Measurements from ENCODE around the gene DLG1.

DNA sequence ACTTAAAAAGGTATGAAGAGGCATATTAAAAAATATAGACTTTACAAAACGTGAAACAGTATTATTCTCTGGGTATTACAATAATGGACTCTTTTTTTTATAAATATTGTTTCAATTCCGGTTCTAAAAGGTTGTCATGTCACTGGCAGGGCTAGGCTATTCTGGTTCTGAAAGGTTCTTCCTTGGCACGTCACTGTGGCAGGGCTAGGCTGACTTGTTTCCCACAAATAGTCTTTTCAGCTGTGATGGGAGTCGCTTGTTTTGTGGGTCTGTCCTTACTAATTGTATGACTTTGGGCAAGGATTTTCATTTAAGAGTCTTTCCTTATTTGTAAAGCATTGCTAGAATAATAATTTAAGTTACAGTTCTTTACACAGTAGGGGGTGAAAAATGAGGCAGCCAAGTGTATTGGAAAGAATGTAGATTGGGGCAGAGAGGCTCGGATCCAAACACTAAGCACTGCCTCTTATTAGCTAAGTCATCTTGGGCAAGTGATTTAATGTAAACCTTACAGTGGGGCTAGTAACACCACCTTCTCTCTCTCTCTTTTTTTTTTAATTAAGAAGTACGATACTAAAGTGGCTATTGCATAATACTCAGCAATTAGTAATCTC, 256.4 kb downstream of the DLG1 start:
- TF ChIP-seq, protein P1, sequence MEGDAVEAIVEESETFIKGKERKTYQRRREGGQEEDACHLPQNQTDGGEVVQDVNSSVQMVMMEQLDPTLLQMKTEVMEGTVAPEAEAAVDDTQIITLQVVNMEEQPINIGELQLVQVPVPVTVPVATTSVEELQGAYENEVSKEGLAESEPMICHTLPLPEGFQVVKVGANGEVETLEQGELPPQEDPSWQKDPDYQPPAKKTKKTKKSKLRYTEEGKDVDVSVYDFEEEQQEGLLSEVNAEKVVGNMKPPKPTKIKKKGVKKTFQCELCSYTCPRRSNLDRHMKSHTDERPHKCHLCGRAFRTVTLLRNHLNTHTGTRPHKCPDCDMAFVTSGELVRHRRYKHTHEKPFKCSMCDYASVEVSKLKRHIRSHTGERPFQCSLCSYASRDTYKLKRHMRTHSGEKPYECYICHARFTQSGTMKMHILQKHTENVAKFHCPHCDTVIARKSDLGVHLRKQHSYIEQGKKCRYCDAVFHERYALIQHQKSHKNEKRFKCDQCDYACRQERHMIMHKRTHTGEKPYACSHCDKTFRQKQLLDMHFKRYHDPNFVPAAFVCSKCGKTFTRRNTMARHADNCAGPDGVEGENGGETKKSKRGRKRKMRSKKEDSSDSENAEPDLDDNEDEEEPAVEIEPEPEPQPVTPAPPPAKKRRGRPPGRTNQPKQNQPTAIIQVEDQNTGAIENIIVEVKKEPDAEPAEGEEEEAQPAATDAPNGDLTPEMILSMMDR (IDR thresholded peaks at IDR 0.05; ENCODE audit: low read depth, low read length, missing input control) = no peak
- no peak for TF ChIP-seq GABPA (IDR thresholded peaks at IDR 0.05 in 1 of 2, conservative IDR thresholded peaks at IDR 0.05 in 1 of 2)
- TF ChIP-seq JUND (IDR thresholded peaks at IDR 0.05) = no peak
- no peak for TF ChIP-seq TAF1 (conservative IDR thresholded peaks at IDR 0.05)
- TF ChIP-seq, protein P2, sequence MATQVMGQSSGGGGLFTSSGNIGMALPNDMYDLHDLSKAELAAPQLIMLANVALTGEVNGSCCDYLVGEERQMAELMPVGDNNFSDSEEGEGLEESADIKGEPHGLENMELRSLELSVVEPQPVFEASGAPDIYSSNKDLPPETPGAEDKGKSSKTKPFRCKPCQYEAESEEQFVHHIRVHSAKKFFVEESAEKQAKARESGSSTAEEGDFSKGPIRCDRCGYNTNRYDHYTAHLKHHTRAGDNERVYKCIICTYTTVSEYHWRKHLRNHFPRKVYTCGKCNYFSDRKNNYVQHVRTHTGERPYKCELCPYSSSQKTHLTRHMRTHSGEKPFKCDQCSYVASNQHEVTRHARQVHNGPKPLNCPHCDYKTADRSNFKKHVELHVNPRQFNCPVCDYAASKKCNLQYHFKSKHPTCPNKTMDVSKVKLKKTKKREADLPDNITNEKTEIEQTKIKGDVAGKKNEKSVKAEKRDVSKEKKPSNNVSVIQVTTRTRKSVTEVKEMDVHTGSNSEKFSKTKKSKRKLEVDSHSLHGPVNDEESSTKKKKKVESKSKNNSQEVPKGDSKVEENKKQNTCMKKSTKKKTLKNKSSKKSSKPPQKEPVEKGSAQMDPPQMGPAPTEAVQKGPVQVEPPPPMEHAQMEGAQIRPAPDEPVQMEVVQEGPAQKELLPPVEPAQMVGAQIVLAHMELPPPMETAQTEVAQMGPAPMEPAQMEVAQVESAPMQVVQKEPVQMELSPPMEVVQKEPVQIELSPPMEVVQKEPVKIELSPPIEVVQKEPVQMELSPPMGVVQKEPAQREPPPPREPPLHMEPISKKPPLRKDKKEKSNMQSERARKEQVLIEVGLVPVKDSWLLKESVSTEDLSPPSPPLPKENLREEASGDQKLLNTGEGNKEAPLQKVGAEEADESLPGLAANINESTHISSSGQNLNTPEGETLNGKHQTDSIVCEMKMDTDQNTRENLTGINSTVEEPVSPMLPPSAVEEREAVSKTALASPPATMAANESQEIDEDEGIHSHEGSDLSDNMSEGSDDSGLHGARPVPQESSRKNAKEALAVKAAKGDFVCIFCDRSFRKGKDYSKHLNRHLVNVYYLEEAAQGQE (IDR thresholded peaks at IDR 0.05) = no peak

Measured in liver (tissue), 3 donors.